Right lung (tissue), 5 donors: ENCODE measurements around the gene TALDO1. TPM values are rescaled to one million over a fixed set of nuclear protein-coding genes. Genes with fewer than 3 reads are reported as not detected.

Experiments used
- DNase-seq, 2 donors: peaks; one replicate each; pipeline ENCODE4 v3.0.0-alpha.2; 2013
- polyA plus RNA-seq, 5 donors: library from polyadenylated mRNA; unstranded; fragments of 120-200 nt; gene quantifications; one replicate each; pipeline versions ENCODE4 v1.2.1 to v1.2.3, GENCODE V29; 2013; ENCODE audit warnings: inconsistent platforms in 1 of 5, low replicate concordance in 1 of 5; ENCODE audit not compliant: insufficient read length in 5 of 5, insufficient read depth in 1 of 5

The TALDO1 gene
- polyA plus RNA-seq, 5 donors: 100 to 129 (median 107) TPM

DNA sequence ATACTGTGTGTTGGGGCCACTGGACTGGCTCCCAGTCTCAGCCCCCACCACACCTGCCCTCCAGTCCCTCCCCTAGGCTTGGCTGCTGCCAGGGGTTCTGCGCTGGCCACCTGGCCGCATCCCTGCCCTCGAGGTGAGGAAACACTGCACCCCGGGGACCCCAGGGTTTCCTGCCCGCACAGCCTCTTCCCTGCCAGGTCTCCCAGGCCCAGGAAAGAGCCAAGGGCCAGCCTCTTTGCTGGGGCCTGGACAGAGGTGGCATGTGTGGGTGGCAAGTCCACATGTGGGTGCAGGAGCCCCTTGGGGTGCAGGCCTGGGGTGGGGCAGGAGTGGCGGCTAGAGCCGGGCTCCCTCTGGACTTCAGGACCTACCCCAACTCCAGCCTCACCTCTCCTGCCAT, 38.8 kb upstream of the TALDO1 start:
- DNase-seq: no peak

DNA sequence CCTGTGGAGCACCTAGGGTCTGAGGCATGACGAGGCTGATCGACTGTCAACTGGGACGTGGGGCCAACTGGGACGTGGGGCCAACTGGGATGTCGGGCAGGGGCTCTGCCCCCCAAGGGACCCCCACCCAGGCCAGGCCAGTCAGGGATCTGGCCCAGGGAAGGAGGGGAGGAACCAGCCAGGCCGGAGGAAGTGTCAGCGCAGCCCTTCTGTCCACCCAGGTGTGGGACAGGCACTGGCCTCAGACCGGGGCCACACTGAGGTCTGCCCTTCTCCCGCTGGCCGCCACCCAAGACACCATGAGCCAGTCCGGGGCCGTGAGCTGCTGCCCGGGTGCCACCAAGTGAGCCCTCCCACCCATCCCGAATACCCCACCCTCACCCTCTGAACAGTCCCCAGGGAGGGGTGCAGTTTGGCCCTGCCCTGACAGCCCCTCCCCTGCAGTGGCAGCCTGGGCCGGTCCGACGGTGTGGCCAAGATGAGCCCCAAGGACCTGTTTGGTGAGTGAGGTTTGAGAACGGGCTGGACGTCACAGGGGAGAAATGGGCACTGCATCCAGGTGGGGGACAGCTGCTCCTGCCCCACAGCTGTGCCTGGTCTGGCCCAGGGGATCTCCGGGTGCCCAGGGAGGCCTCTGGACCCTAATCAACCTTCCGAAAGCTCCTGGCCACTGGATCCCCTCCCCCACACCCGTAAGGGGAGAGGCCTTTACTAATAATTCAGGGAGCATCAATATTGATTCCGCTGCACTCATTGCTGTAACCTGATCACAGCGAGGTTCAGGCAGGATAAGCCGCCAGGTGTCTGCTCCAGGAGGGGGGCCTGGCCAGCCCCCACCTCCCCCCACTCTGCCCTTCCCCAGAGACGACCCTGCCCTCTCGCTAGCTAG, 37.9 kb upstream of the TALDO1 start:
- no peak for DNase-seq

DNA sequence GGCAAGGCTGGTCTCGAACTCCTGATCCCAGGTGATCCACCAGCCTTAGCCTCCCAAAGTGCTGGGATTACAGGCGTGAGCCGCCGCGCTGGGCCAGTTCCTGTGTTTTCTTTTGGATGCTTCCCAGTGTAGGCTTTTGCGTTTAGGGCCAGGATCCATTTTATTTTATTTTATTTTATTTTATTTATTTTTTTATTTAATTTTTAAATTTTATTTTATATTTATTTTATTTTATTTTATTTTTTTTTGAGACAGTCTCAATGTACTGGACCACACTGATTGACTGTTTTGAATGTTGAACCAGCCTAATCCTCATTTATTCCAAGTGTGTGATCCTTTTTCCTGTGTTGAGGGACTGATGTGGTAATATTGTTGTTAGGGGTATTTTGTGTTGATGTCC, 32.8 kb upstream of the TALDO1 start:
- DNase-seq: no peak

DNA sequence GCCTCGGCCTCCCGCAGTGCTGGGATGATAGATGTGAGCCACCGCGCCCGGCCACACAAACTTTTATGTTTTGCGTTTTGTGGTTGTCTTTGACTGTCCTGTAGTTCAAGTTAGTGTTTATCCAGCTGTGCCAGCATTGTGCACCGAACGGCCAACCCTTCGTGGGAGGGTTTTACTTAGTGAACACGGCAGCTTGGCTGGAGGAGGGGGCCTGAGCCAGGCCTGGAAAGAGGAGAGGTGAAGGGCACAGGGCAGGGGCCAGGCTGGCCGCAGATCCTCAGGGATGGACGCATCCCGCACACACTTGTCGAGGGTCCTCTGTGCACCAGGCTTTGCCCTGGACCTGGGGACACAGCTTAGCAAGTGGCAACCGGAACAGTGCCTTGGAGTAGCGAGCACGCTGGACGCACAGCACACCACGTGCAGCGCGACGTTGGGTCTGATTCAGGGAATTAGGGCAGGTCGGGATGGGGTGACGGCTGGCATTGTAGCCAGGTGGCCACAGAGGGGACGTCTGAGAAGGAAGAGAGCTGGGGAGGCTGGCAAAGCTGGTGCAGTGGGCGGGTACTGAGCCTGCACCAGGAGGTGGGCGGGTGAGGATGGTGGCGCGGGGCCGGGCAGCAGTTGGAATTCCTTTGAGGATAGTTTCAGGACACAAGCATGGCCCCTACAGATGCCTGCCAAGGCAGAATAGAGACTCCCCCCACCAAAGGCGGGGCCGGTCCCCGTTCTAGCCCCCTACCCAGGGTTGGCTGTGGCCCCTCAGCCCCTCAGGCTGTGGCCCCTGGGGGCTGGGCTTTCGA, 27.8 kb upstream of the TALDO1 start:
- no peak for DNase-seq

DNA sequence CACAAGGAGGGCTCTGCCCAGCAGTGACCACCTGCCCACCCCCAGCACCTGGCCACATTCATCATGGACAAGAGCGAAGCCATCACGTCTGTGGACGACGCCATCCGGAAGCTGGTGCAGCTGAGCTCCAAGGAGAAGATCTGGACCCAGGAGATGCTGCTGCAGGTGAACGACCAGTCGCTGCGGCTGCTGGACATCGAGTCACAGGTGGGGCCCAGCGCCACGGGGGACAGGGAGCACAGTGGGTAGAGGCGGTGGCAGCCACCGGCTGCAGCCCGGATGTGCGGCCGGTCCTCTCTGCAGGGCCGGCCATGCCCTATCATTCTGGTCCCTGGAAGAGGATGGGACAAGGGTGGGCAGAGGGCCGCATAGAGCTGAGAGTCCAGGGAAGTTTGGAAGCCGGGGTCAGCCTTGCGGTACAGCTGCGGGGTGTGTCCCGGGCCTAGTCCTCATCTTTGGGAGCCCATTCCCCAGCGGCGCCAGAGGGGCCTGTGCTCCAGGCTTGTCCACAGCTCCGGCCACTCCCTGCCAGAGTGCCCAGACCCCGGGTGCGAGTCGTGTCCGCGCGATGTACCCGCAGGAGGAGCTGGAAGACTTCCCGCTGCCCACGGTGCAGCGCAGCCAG, 27.1 kb upstream of the TALDO1 start:
- no peak for DNase-seq

DNA sequence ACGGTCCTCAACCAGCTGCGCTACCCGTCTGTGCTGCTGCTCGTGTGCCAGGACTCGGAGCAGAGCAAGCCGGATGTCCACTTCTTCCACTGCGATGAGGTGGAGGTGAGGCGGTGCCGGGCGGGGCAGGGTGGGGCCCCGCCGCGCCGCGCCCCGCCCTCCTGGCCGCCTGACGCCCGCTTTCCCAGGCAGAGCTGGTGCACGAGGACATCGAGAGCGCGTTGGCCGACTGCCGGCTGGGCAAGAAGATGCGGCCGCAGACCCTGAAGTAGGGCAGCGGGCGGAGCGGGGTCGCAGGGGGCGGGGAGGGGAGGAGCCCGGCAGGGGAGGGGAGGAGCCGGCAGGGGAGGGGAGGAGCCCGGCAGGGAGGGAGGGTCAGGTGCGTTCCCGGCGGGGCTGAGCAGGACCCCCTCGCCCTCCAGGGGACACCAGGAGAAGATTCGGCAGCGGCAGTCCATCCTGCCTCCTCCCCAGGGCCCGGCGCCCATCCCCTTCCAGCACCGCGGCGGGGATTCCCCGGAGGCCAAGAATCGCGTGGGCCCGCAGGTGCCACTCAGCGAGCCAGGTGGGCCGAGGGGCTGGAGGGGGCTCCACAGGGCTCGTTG, 26.5 kb upstream of the TALDO1 start:
- DNase-seq: no peak

DNA sequence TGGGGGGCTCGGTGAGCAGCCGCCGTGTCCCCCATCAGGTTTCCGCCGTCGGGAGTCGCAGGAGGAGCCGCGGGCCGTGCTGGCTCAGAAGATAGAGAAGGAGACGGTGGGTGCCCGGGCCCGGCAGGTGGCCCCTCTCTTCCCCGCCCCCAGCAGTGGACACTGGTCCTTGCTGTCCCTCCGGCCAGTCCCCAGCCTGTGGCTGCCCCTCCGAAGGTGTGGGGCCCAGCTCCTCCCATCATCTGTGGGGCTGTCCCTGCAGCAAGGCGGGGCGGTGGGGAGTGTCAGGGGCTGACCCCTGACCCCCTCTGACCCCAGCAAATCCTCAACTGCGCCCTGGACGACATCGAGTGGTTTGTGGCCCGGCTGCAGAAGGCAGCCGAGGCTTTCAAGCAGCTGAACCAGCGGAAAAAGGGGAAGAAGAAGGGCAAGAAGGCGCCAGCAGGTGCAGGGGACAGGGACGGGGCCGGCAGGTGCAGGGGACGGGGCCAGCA, 26.0 kb upstream of the TALDO1 start:
- no peak for DNase-seq

DNA sequence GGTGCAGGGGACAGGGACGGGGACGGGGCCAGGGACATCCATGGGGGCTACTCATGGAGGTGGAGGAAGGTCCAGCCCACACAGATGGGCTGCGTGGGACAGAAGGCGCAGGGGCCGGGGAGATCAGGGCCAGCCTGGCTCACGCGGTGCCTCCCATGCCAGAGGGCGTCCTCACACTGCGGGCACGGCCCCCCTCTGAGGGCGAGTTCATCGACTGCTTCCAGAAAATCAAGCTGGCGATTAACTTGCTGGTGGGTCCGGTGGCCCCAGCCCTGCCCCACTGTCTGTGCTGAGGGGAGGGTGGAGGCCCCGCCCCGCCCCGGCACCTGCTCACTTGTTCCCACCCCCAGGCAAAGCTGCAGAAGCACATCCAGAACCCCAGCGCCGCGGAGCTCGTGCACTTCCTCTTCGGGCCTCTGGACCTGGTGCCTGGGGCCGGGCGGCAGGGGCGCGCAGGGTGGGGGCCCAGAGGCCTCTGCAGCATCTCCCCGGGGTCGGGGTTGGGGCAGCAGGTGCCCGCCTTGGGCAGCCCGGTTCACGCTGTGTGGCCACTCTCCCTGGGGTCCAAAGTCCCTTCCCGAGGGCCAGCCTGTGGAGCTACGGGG, 25.4 kb upstream of the TALDO1 start:
- DNase-seq: no peak

DNA sequence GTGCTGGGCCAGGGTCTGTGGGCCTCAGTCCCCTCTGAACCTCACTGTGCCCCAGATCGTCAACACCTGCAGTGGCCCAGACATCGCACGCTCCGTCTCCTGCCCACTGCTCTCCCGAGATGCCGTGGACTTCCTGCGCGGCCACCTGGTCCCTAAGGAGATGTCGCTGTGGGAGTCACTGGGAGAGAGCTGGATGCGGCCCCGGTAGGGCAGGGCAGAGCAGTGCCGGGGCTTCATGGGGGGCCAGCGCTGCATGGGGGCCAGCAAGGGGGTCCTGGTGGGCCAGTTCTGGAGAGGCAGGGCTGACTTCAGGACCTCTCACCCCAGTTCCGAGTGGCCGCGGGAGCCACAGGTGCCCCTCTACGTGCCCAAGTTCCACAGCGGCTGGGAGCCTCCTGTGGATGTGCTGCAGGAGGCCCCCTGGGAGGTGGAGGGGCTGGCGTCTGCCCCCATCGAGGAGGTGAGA, 24.9 kb upstream of the TALDO1 start:
- DNase-seq: no peak

DNA sequence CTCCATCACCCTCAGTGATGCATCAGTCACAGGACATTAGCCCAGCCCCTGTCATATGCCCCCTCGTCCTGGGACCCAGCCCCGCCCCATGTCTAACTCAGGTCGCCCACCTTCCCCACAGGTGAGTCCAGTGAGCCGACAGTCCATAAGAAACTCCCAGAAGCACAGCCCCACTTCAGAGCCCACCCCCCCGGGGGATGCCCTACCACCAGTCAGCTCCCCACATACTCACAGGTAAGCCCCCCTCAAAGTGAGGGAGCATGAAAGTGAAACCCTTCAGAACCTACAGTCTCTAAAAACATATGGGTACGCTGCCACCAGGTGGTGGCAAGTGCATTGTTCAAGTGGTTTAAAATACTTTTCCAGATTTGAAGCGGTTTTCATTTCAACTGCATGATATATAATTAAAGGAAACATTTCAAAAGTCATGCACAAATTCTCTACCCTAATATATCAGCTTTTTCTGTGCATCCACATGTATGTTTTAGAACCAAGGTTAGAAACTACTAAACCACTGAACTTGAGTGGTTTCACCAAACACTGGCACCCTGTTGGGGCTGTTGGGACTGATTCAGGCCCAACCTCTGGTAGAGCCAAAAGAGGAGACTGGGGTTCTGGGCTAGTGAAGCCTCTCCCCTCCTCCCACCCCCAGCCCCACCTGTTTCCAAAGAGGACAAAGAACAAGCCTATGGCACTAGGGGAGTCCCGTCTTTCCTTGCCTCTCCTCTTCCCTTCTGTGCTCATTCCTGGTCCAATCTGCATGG, 24.0 kb upstream of the TALDO1 start:
- DNase-seq: no peak

DNA sequence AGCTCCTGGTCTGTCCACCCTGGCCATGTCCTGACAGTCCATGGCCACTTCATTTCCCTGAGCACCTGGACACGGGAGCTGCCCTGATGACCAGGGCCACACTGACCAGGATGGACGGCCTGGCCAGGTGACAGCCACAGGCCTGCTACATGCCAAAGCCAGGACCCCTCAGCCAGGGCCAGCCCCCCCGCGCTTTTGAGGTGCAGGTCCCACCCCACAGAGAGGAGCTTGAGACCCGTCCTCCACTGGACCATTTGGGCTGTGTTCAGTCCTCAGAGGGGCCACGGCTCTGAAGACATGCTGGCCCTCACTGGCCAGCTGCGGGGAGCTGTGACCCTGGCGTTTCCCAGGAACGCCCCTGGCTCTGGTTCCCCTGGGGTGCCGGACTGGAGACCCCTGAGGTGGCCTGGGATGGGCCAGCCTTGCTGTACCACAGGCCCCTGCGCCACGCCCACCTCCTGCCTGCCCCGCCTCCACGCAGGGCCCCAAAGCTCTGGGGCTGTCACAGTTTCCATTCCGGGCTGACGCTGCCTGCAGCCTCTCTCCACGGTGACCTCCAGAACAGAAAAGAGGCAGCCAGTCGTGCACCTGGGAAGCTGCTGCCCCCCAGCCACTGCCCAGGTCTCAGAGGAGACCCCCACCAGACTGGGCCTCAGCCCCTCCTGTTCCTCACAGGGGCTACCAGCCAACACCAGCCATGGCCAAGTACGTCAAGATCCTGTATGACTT, 23.1 kb upstream of the TALDO1 start:
- no peak for DNase-seq

DNA sequence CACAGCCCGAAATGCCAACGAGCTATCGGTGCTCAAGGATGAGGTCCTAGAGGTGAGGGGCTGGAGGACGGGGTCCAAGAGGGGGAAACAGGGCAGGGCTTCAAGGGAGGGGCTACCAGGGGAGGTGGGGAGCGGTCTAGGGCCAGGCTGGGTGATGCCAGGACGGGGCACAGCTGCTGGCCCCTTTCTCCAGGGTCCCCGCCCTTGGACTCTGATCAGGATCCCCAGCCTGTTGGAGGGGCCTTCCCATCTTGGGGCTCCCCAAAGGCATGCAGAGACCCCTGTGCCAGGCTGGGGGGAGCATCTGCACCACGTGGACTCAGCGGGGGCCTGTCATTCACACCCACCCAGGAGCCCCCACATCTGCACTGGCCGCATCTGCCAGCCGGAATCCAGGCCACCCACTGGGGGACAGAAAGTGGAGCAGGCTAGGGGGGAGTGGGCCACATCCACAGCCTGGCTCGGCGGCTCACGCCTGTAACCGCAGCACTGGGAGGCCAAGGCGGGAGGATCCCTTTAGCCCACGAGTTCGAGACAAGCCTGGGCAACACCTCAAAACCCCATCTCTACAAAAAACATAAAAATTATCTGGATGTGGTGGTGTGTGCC, 22.4 kb upstream of the TALDO1 start:
- DNase-seq: no peak

DNA sequence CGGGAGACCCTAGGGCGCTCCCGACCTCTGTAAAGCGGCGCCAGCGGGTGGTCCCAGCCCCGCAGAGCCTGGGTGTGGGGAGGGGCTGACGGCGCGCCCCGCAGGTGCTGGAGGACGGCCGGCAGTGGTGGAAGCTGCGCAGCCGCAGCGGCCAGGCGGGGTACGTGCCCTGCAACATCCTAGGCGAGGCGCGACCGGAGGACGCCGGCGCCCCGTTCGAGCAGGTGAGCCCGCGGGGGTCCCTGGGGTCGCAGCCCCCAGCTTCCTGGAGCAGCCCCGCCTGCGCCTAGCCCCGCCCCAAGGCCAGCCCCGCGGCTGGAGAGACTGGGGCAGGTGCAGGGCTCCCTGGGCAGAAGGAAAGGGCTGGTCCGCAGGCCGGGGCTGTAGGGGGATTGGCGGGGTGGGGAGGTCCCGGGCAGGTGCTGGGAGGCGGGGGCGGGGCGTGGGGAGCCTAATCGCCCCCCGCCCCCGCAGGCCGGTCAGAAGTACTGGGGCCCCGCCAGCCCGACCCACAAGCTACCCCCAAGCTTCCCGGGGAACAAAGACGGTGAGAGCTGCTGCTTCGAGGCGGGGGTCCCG, 21.6 kb upstream of the TALDO1 start:
- no peak for DNase-seq

DNA sequence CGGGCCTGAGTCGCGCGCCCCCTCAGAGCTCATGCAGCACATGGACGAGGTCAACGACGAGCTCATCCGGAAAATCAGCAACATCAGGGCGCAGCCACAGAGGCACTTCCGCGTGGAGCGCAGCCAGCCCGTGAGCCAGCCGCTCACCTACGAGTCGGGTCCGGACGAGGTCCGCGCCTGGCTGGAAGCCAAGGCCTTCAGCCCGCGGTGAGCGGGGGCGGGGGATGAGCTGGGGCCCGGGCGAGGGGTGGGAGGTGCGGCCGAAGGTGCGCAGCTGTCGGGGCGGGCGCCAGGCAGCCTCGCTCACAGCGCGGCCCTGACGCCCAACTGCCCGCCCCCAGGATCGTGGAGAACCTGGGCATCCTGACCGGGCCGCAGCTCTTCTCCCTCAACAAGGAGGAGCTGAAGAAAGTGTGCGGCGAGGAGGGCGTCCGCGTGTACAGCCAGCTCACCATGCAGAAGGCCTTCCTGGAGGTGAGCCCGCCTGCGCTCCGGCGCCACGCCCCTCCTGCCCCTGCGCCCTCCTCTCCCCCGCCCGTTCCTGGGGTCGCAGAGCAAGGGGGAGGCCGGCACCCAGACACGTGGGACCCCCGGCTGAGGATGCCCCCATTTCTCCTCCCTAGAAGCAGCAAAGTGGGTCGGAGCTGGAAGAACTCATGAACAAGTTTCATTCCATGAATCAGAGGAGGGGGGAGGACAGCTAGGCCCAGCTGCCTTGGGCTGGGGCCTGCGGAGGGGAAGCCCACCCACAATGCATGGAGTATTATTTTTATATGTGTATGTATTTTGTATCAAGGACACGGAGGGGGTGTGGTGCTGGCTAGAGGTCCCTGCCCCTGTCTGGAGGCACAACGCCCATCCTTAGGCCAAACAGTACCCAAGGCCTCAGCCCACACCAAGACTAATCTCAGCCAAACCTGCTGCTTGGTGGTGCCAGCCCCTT, 20.7 kb upstream of the TALDO1 start:
- no peak for DNase-seq

DNA sequence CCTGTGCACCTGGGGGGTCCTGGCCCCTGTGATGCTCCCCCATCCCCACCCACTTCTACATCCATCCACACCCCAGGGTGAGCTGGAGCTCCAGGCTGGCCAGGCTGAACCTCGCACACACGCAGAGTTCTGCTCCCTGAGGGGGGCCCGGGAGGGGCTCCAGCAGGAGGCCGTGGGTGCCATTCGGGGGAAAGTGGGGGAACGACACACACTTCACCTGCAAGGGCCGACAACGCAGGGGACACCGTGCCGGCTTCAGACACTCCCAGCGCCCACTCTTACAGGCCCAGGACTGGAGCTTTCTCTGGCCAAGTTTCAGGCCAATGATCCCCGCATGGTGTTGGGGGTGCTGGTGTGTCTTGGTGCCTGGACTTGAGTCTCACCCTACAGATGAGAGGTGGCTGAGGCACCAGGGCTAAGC, 20.0 kb upstream of the TALDO1 start:
- no peak for DNase-seq

DNA sequence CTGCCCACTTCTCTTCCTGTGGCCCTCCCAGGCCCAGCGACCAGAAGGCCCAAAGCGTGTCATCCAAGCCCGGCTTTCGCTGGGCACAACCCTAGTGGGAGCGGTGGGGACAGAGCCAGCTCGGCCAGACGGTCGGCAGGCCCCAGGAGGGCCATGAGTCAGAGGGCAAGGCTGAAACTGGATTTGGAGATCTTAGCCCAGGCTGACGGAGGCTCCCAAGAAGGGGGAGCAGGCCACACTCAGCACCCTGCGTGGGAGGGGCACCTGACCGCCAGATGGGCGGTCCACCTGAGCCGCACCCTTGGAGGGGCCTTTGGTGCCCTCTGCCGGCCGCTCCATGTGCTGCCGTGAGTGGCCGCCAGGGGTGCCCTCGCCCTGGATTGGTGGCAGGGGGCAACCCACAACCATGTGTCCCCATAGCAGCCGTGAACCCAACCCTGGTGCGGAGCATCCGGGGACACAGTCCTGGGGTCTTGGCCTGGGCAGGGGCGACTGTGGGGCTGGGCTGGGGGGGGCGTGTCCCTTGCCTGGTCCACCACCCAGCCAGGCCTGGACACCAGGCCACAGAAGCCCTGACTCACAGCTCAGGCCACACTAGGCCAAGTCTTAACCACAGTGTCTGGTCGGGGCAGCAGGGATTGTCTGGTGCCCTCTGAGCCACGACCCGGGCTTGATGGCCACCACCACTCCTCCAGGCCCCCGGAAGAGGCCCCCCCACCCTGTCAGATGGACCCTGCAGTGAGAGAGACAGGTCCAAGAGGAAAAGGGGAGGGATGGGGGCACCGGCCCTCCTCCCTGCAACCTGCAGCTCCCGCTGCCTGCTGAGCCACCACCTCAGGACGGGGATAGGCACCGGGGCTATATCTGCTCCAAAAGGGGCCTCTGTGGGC, 19.2 kb upstream of the TALDO1 start:
- DNase-seq: peak in 1 of 2 donors; percentile 53
